GM12878 (cell line): ENCODE measurements around the gene ENO2. TPM values are rescaled to one million over a fixed set of nuclear protein-coding genes. Genes with fewer than 3 reads are reported as not detected.

ENCODE experiments used
- ATAC-seq: fragments of 200-7000 bp; cut with Tn5 transposase; 3 replicates; pipeline ENCODE4 v1.9.1; 2020; ENCODE audit warnings: mild to moderate bottlenecking, moderate library complexity
- BruUV-seq: library from RNA; stranded (reverse); fragments of 400-500 nt; replicated peaks from 2 replicates; lab custom pipeline; 2021; lab: Mats Ljungman, UMichigan
- CTCF ChIA-PET: fragments of 300-600 bp; sonication (Branson Sonifier 250); formaldehyde crosslinking; extraction: SDS; loops from one replicate; lab custom pipeline; 2021; ENCODE audit warnings: inconsistent platforms; lab: Yijun Ruan, JAX
- POLR2A ChIA-PET: fragments of 350-600 bp; formaldehyde crosslinking; extraction: SDS; loops from one replicate; lab custom pipeline; 2021; ENCODE audit warnings: inconsistent platforms; lab: Charles Lee
- RAD21 ChIA-PET: fragments of 300-600 bp; sonication (Branson Sonifier 250); formaldehyde crosslinking; loops from one replicate; lab custom pipeline; 2023; ENCODE audit warnings: antibody characterized with exemption; ENCODE audit not compliant: unreplicated experiment; lab: Charles Lee
- SMC1A ChIA-PET: fragments of 300-600 bp; sonication (Branson Sonifier 250); formaldehyde crosslinking; loops from one replicate; lab custom pipeline; 2023; ENCODE audit not compliant: unreplicated experiment, uncharacterized antibody; lab: Charles Lee
- DNase-seq: peaks from one replicate; pipeline ENCODE4 v3.0.0-alpha.2; 2011; ENCODE audit warnings: low read depth, low spot score
- FAIRE-seq: peaks from 3 replicates; lab custom pipeline; 2011; peaks lifted over from hg19 to GRCh38; lab: Jason Lieb, UNC
- H2AFZ ChIP-seq: 2 replicates; pipeline ENCODE4 v1.6.0; 2011; ENCODE audit warnings: low read depth, low read length, control low read depth; ENCODE audit not compliant: control insufficient read depth
- H3K27ac ChIP-seq: 2 replicates; pipeline ENCODE4 v1.5.1; 2011; ENCODE audit warnings: control low read depth; ENCODE audit not compliant: control insufficient read depth, insufficient read depth
- H3K27me3 ChIP-seq, 2 experiments: replicated peaks in 1 of 2; 2 replicates each; pipeline versions ENCODE4 v1.6.0 to v1.6.1; 2011; ENCODE audit warnings: low read length in 1 of 2; ENCODE audit not compliant: control insufficient read depth in 2 of 2, insufficient read depth in 2 of 2
- H3K36me3 ChIP-seq, 2 experiments: 2 replicates each; pipeline ENCODE4 v1.5.1; 2011; ENCODE audit warnings: low read length in 1 of 2; ENCODE audit not compliant: control insufficient read depth in 2 of 2, insufficient read depth in 2 of 2
- H3K4me1 ChIP-seq: 2 replicates; pipeline ENCODE4 v1.6.1; 2011; ENCODE audit warnings: mild to moderate bottlenecking, low read length, moderate library complexity, mixed read lengths; ENCODE audit not compliant: control insufficient read depth, insufficient read depth
- H3K4me2 ChIP-seq: 2 replicates; pipeline ENCODE4 v1.6.0; 2011; ENCODE audit warnings: control low read depth; ENCODE audit not compliant: control insufficient read depth, insufficient read depth
- H3K4me3 ChIP-seq: fragments of 200-600 bp; sonication (generic); 2 replicates; pipeline ENCODE4 v1.5.1; 2016
- H3K79me2 ChIP-seq: 2 replicates; pipeline ENCODE4 v1.6.0; 2011; ENCODE audit warnings: low read length; ENCODE audit not compliant: control insufficient read depth, insufficient read depth
- H3K9ac ChIP-seq: 2 replicates; pipeline ENCODE4 v1.8.0; 2011; ENCODE audit warnings: low read length, control low read depth, mixed read lengths; ENCODE audit not compliant: control insufficient read depth, insufficient read depth
- H3K9me3 ChIP-seq: replicated peaks from 3 replicates; pipeline ENCODE4 v1.5.1; 2011; ENCODE audit warnings: mild to moderate bottlenecking, low read length; ENCODE audit not compliant: control insufficient read depth, insufficient read depth
- H4K20me1 ChIP-seq: 2 replicates; pipeline ENCODE4 v1.6.0; 2011; ENCODE audit not compliant: control insufficient read depth, insufficient read depth
- BCLAF1 ChIP-seq: fragments of 450-650 bp; IDR thresholded peaks from 2 replicates; pipeline ENCODE4 v1.6.1; 2017; ENCODE audit warnings: antibody characterized with exemption, mild to moderate bottlenecking, moderate library complexity
- BHLHE40 ChIP-seq, 2 experiments: fragments of 450-650 bp in 1 of 2; IDR thresholded peaks; 2 replicates each; pipeline ENCODE4 v1.6.1; 2011 to 2017; ENCODE audit warnings: low read depth in 2 of 2, borderline replicate concordance in 1 of 2, improper control_type of control experiment in 1 of 2, low read length in 1 of 2, mild to moderate bottlenecking in 1 of 2
- CEBPB ChIP-seq, 2 experiments: fragments of 150-350 bp in 1 of 2; IDR thresholded peaks; 2 replicates each; pipeline ENCODE4 v1.6.1; 2012 to 2014; ENCODE audit warnings: low read depth in 2 of 2, low read length in 2 of 2, borderline replicate concordance in 1 of 2, inconsistent platforms in 1 of 2
- CEBPZ ChIP-seq: fragments of 150-350 bp; IDR thresholded peaks from 2 replicates; pipeline ENCODE4 v1.6.1; 2016; ENCODE audit warnings: low read depth, low read length
- EED ChIP-seq: sonication (generic); IDR thresholded peaks from 2 replicates; pipeline ENCODE4 v1.6.1; 2016; ENCODE audit warnings: antibody characterized with exemption, low read depth
- ELK1 ChIP-seq: IDR thresholded peaks from 2 replicates; pipeline ENCODE4 v1.6.1; 2012; ENCODE audit warnings: low read depth, low read length, improper control_type of control experiment
- FOXM1 ChIP-seq: IDR thresholded peaks from 2 replicates; pipeline ENCODE4 v1.6.1; 2012; ENCODE audit warnings: low read depth, mild to moderate bottlenecking, inconsistent platforms, low read length, moderate library complexity
- GATAD2B ChIP-seq: fragments of 450-650 bp; conservative IDR thresholded peaks from 2 replicates; pipeline ENCODE4 v1.6.1; 2017; ENCODE audit warnings: low read depth, mild to moderate bottlenecking, moderate library complexity
- POLR2A ChIP-seq: IDR thresholded peaks from 2 replicates; pipeline ENCODE4 v1.6.1; 2011; ENCODE audit warnings: low read depth, mild to moderate bottlenecking, low read length
- SUZ12 ChIP-seq: fragments of 200-600 bp; sonication (generic); IDR thresholded peaks from one replicate; pipeline ENCODE4 v1.6.1; 2018; ENCODE audit warnings: antibody characterized with exemption, mild to moderate bottlenecking; ENCODE audit not compliant: unreplicated experiment
- USF2 ChIP-seq: IDR thresholded peaks from 2 replicates; pipeline ENCODE4 v1.6.1; 2011; ENCODE audit warnings: low read depth, low read length, improper control_type of control experiment, borderline replicate concordance
- WRNIP1 ChIP-seq: IDR thresholded peaks from 2 replicates; pipeline ENCODE4 v1.6.1; 2011; ENCODE audit warnings: low read depth, low read length, improper control_type of control experiment, borderline replicate concordance
- WGBS: methylation state at CpG from one replicate; pipeline ENCODE4 v1.1.6; 2016; ENCODE audit warnings: low lambda C conversion rate; ENCODE audit not compliant: insufficient replicate concordance, insufficient coverage; ENCODE audit errors: missing lambda C conversion rate; 5-methylcytosine and 5-hydroxymethylcytosine counted together
- in situ Hi-C: fragments of 300-500 bp; cut with MboI; formaldehyde crosslinking; loops from 9 replicates; pipeline ENCODE4 v1.14.3; 2018; ENCODE audit warnings: mixed read lengths
- intact Hi-C: fragments of 100-400 bp; cut with micrococcal nuclease; formaldehyde crosslinking; loops from one replicate; pipeline ENCODE4 v1.14.2; 2022; ENCODE audit not compliant: unreplicated experiment
- polyA plus RNA-seq, 11 experiments: library from polyadenylated mRNA; depleted of rRNA in 4 of 11; unstranded in 6 of 11; stranded (reverse) in 5 of 11; fragments of >200 nt; fragmentation: Nextera tagmentation in 4 of 11; fragmentation: Illumina TruSeq in 1 of 11; extraction: Ambion mirVana in 4 of 11; extraction: Trizol in 1 of 11; gene quantifications; 1 replicate in 1 of 11; 2 replicates in 10 of 11; pipeline versions ENCODE4 v1.2.1 to v1.2.3, GENCODE V29; 2011 to 2016; ENCODE audit warnings: inconsistent platforms in 2 of 11, missing spikeins in 2 of 11, low read depth in 1 of 11
- total RNA-seq, 4 experiments: library from RNA; depleted of rRNA in 3 of 4; stranded (reverse); fragments of >200 nt in 3 of 4; fragmentation: Illumina TruSeq in 1 of 4; extraction: Trizol in 1 of 4; gene quantifications; 2 replicates each; pipeline versions ENCODE4 v1.2.1 to v1.2.3, GENCODE V29; 2013 to 2021

ENO2 gene
- total and polyA plus RNA-seq, 10 of the 15 experiments (the other 5 are each of a cell fraction or from before 2014, with no cell fraction given): 24.8 to 196 (median 43.1) TPM

GRCh38 chr12:6946033-6946919 is 31.9 kb downstream of the ENO2 start:
- H3K27ac ChIP-seq: peak overlapping the region; percentile 91
- H3K27me3 ChIP-seq: no peaks in the 10 kb centered on the region
- DNase-seq (peak; percentile 80), ATAC-seq (peak; percentile 30), FAIRE-seq (no peak)
- intact Hi-C loops: no loop called here
- ChIA-PET SMC1A (interaction anchor here (0.6 to 11.6 kb wide), 9 partner anchors 14 to 166 kb away, joined by 3 to 395 read pairs (median 29); partner anchors contain the start of genes C1RL and ENO2), POLR2A (interaction anchor here (0.5 to 17.8 kb wide), 12 partner anchors 8 to 815 kb away, joined by 3 to 524 read pairs (median 6); partner anchors contain the start of genes C1RL, ENO2 and LPCAT3), RAD21 (interaction anchor here (0.6 to 7.0 kb wide), 9 partner anchors 14 to 164 kb away, joined by 3 to 426 read pairs (median 5); partner anchors contain the start of genes C1RL and LPCAT3), CTCF (interaction anchor here (1.1 to 11.6 kb wide), 11 partner anchors 14 to 198 kb away, joined by 3 to 645 read pairs (median 11); partner anchors contain the start of genes C1R, C1RL, LPCAT3 and USP5)
- peak overlapping the region; percentile 30 for H2AFZ ChIP-seq
- in situ Hi-C loops: no loop called here
- BruUV-seq: no TSS peak
- H3K79me2 ChIP-seq: peaks cover 46% of the 10 kb centered on the region
- peaks cover 2 to 8% of the 10 kb centered on the region in 2 experiments; a peak in 2 of 4 replicates for H3K36me3 ChIP-seq
- H3K9me3 ChIP-seq: no peaks in the 10 kb centered on the region
- no peaks in the 10 kb centered on the region for H4K20me1 ChIP-seq
- H3K4me1 ChIP-seq: peaks cover 51% of the 10 kb centered on the region
- H3K9ac ChIP-seq: peak overlapping the region; percentile 90
- 2% methylated on average over 31 of the region's 32 CpGs for WGBS
- H3K4me2 ChIP-seq: peak overlapping the region; percentile 61
- peak overlapping the region; percentile 78 for H3K4me3 ChIP-seq
- TF ChIP-seq EED (peak; percentile 83), USF2 (no peak), CEBPB (IDR thresholded peaks at IDR 0.05; ENCODE audit: borderline replicate concordance in 1 of 2, low read depth in 2 of 2, low read length in 2 of 2) (no peak), SUZ12 (no peak), GATAD2B (peak; percentile 50), ELK1 (no peak), BCLAF1 (no peak), FOXM1 (no peak), CEBPZ (no peak), WRNIP1 (no peak), POLR2A (peak; percentile 67), BHLHE40 (IDR thresholded peaks at IDR 0.05; ENCODE audit: borderline replicate concordance in 1 of 2, low read depth in 2 of 2, low read length in 1 of 2) (peak; percentile 58 to 67; a peak in 2 of 4 replicates)
